Adrenal gland (tissue), 5 donors: Measurements from ENCODE around the gene CHD9.

Experiments used
- CTCF ChIP-seq, 6 experiments: fragments of 450-650 bp in 4 of 6; fragments of 200-600 bp in 2 of 6; sonication (generic) in 1 of 6; IDR thresholded peaks; 1 replicate in 5 of 6; 2 replicates in 1 of 6; pipeline versions ENCODE4 v1.5.1 to v1.8.0; 2016 to 2021; ENCODE audit warnings: antibody characterized with exemption in 6 of 6, mild to moderate bottlenecking in 2 of 6, moderate library complexity in 1 of 6
- POLR2A ChIP-seq, 2 donors: fragments of 450-650 bp; IDR thresholded peaks; one replicate each; pipeline ENCODE4 v1.6.1; 2017; ENCODE audit warnings: antibody characterized with exemption in 2 of 2, mild to moderate bottlenecking in 2 of 2, moderate library complexity in 1 of 2
- donor health status: DM: no; HTN: no; CAD: no.

GRCh38 chr16:53036066-53036465, 18.7 kb upstream of the CHD9 start:
- TF ChIP-seq CTCF (IDR thresholded peaks at IDR 0.05), result no peak
- TF ChIP-seq POLR2A (IDR thresholded peaks at IDR 0.05), result no peak
